ENCODE data around the gene PEX13. TPM values are rescaled to one million over a fixed set of nuclear protein-coding genes. Genes with fewer than 3 reads are reported as not detected.
"Not testable (repeated sequence)": the region's sequence is repeated elsewhere in the genome, so short reads cannot be mapped to it uniquely, and the experiment has no call there.

Gene PEX13
- total RNA-seq, 1 experiment from 2014 or later, result 40.0 TPM

DNA sequence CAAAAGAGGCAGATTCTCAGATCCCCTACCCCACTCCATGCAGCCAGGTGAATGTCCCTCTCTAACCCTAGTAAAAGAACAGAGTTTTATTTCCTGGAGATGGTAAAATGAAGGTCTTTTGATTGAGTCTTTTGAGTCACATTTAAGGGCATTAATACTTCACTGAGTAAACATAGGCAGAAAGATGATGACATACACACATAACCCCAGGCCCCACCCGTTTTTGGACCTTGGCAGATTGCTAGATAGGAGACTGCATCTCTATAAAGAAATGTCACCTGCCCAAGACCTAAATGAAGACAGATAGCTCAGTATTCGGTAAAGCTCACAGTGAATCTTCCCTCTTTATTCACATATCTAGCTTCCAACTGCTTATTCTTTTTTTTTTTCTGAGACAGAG, 28.3 kb upstream of the PEX13 start:
- Histone ChIP-seq H3K4me1 (no peaks in the 10 kb centered on the region), H3K36me3 (no peaks in the 10 kb centered on the region), H3K27ac (no peak overlapping the region), H3K9me3 (replicated peaks) (peaks cover 11% of the 10 kb centered on the region), H3K4me3 (no peak overlapping the region), H3K27me3 (no peaks in the 10 kb centered on the region)
- no peak for DNase-seq

DNA sequence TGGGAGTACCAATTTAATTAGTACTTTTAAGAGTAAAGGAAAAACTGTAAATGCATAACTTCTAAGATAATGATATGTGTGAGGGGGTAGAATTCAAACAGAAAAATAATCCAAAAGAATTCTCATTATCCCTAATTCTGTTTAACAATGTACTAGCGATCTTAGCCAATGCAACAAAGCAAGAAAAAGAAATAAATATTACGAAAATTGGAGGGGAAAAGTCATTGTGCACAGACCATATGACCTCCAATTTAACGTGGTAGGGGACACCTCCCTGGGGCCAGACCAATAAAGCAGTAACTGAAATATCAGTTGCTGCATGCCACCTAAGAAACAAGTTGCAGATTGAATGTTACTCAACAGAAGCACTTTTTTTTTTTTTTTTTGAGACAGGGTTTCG, 25.9 kb upstream of the PEX13 start:
- no peak for DNase-seq
- no peaks in the 10 kb centered on the region for H3K27me3 ChIP-seq

DNA sequence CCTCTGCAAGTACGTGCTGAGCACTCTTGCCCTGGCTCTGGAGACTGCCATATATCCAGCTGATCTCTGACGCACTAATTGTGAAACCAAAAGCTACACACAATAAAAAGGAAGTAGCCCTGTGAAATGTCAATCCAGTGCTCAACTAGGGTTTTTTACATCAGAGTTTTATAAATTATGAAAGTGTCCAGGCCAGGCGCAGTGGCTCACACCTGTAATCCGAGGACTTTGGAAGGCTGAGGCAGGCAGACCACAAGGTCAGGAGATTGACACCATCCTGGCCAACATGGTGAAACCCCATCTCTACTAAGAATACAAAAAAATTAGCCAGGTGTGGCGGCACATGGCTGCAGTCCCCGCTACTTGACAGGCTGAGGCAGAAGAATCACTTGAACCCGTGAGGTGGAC, 24.5 kb upstream of the PEX13 start:
- no peaks in the 10 kb centered on the region for H3K4me1 ChIP-seq
- no peak for DNase-seq
- no peaks in the 10 kb centered on the region for H3K27me3 ChIP-seq
- H3K27ac ChIP-seq, result no peak overlapping the region
- H3K36me3 ChIP-seq, result no peaks in the 10 kb centered on the region
- H3K9me3 ChIP-seq (replicated peaks), result peaks cover 11% of the 10 kb centered on the region
- H3K4me3 ChIP-seq, result no peak overlapping the region

More for the DNA sequence above, 25.9 kb upstream of the PEX13 start:
- Histone ChIP-seq H3K36me3 (no peaks in the 10 kb centered on the region), H3K4me3 (no peak overlapping the region), H3K9me3 (replicated peaks) (peaks cover 11% of the 10 kb centered on the region), H3K4me1 (no peaks in the 10 kb centered on the region), H3K27ac (no peak overlapping the region)

DNA sequence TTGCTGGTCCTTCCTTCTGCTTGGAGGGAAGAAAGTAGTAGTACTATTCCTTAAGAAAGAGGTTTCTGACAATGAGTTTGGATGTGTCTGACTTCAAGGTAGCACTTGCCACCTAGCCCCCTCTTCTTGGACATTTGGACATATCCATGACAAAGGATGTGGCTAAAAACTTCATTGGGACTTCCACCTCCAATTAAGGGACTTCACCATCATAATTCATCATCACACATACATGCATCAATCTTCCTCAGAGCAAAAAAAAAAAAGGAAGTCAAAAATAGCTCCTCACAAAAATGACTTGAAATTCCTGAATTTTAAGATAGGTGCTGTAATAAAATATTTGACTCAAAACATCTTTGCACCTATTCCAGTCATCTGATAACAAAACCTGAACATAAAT, 23.4 kb upstream of the PEX13 start:
- Histone ChIP-seq H3K27me3 (no peaks in the 10 kb centered on the region), H3K9me3 (replicated peaks) (peaks cover 11% of the 10 kb centered on the region), H3K4me1 (no peaks in the 10 kb centered on the region), H3K4me3 (no peak overlapping the region), H3K36me3 (no peaks in the 10 kb centered on the region), H3K27ac (no peak overlapping the region)
- DNase-seq, result no peak

- Histone ChIP-seq H3K9me3 (replicated peaks) (no peaks in the 10 kb centered on the region), H3K27ac (no peak overlapping the region), H3K36me3 (no peaks in the 10 kb centered on the region), H3K4me3 (no peak overlapping the region), H3K27me3 (no peaks in the 10 kb centered on the region), H3K4me1 (no peaks in the 10 kb centered on the region)
- DNase-seq, result peak in 1 of 2 experiments; percentile 72
Observed at GRCh38 chr2:60998628-60999545, 18.6 kb upstream of the PEX13 start.

GRCh38 chr2:61005736-61006135, 11.8 kb upstream of the PEX13 start:
- H3K9me3 ChIP-seq (replicated peaks), result no peaks in the 10 kb centered on the region
- H3K27me3 ChIP-seq, result no peaks in the 10 kb centered on the region
- H3K27ac ChIP-seq, result no peak overlapping the region
- no peak overlapping the region for H3K4me3 ChIP-seq
- H3K36me3 ChIP-seq, result no peaks in the 10 kb centered on the region
- DNase-seq, result no peak
- no peaks in the 10 kb centered on the region for H3K4me1 ChIP-seq

DNA sequence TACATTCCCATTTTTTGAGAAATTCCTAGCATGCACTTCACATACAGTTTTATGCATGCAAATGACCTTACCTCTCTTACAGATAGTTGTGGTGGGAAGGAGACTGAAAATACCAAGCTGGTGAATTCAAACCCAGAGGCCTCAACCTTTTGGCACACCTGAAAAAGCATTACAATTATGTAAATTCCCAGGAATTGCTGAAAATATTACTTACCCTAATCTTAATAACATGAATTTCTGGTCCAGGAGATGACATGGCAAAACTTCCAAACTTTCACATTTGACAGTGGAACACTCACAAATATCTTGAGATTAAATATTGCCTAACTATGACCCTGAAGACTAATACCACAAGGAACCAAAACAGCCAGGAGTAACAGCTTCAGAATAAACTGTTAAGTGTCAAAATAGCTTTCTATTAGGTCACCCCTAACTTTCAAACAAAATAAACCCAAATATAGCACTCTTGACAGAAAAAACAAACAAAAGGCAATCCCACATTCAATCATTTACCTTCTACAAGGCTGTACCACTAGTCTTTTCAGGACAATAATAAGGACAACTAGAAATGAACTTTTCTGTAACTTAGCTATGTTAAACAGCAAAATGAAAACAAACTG, 10.9 kb upstream of the PEX13 start:
- Histone ChIP-seq H3K9me3 (replicated peaks) (no peaks in the 10 kb centered on the region), H3K4me1 (no peaks in the 10 kb centered on the region), H3K27ac (no peak overlapping the region), H3K36me3 (no peaks in the 10 kb centered on the region), H3K4me3 (no peak overlapping the region), H3K27me3 (no peaks in the 10 kb centered on the region)
- DNase-seq, result no peak

- no peak overlapping the region for H3K27ac ChIP-seq
- DNase-seq, result no peak
- H3K9me3 ChIP-seq (replicated peaks), result no peaks in the 10 kb centered on the region
- H3K36me3 ChIP-seq, result no peaks in the 10 kb centered on the region
- H3K4me3 ChIP-seq, result no peak overlapping the region
- H3K4me1 ChIP-seq, result peaks cover 3% of the 10 kb centered on the region; the same call in 1 of the 2 replicates
- H3K27me3 ChIP-seq, result no peaks in the 10 kb centered on the region
Observed at GRCh38 chr2:61009355-61009754, 8.2 kb upstream of the PEX13 start.

GRCh38 chr2:61011678-61012077, 5.8 kb upstream of the PEX13 start:
- H3K9me3 ChIP-seq (replicated peaks), result no peaks in the 10 kb centered on the region
- peak overlapping the region; percentile 4; the same call in 1 of the 2 replicates for H3K27ac ChIP-seq
- DNase-seq, result no peak
- peaks cover 3% of the 10 kb centered on the region; the same call in 1 of the 2 replicates for H3K4me1 ChIP-seq
- H3K4me3 ChIP-seq, result no peak overlapping the region
- H3K27me3 ChIP-seq, result no peaks in the 10 kb centered on the region
- no peaks in the 10 kb centered on the region for H3K36me3 ChIP-seq

- not testable (repeated sequence) for H3K36me3 ChIP-seq; H3K4me3 ChIP-seq; H3K4me1 ChIP-seq; H3K27me3 ChIP-seq; H3K27ac ChIP-seq; H3K9me3 ChIP-seq (replicated peaks)
- DNase-seq, result peak; percentile 19 to 38
Observed at GRCh38 chr2:61012303-61012702, 5.2 kb upstream of the PEX13 start.

- Histone ChIP-seq H3K36me3 (no peaks in the 10 kb centered on the region), H3K4me3 (no peak overlapping the region), H3K9me3 (replicated peaks) (no peaks in the 10 kb centered on the region), H3K27ac (no peak overlapping the region), H3K27me3 (no peaks in the 10 kb centered on the region), H3K4me1 (peaks cover 3% of the 10 kb centered on the region; the same call in 1 of the 2 replicates)
- DNase-seq, result no peak
Observed at GRCh38 chr2:61013382-61013781, 4.1 kb upstream of the PEX13 start.

GRCh38 chr2:61014763-61015162, 2.8 kb upstream of the PEX13 start:
- Histone ChIP-seq H3K36me3 (no peaks in the 10 kb centered on the region), H3K9me3 (replicated peaks) (no peaks in the 10 kb centered on the region), H3K4me3 (no peak overlapping the region), H3K27ac (no peak overlapping the region), H3K4me1 (peaks cover 3% of the 10 kb centered on the region; the same call in 1 of the 2 replicates), H3K27me3 (no peaks in the 10 kb centered on the region)
- DNase-seq, result no peak

- peak overlapping the region; percentile 82 for H3K4me3 ChIP-seq
- no peaks in the 10 kb centered on the region for H3K27me3 ChIP-seq
- H3K4me1 ChIP-seq, result peaks cover 3% of the 10 kb centered on the region; the same call in 1 of the 2 replicates
- H3K36me3 ChIP-seq, result peaks cover 2% of the 10 kb centered on the region; the same call in 1 of the 2 replicates
- no peak for DNase-seq
- no peak overlapping the region for H3K27ac ChIP-seq
- no peaks in the 10 kb centered on the region for H3K9me3 ChIP-seq (replicated peaks)
Observed at GRCh38 chr2:61015976-61016375, 1.5 kb upstream of the PEX13 start.

DNA sequence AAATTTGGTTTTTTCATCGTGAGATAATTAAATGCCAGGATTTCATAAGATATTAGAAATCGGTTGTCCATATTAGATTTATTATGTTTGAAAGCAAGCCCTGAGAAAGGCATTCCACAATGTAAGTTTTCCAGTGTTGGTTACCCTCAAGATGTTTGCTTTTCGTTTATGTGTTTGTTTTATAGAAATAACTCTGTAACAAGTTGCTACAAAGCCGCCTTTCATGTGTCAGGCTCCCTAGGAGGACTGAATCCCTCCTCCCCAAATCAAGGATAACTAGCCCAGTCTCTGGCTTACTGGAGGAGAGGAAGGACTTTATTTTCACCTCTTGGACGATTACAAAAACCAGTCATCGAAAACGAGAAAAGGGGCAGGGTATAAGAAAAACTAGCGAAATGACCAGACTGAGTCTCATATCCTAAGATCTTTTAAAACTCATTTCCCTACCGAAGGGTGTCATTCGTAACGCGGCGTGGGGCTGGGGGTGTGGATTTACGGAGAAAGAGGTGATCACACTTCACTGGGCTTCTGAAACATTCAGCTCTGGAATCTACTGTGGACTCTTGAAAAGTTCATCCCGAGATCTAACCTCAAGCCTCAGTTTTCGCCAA, 1.0 kb upstream of the PEX13 start:
- Histone ChIP-seq H3K4me1 (peaks cover 3% of the 10 kb centered on the region; the same call in 1 of the 2 replicates), H3K27ac (no peak overlapping the region; the same call in 1 of the 2 replicates), H3K4me3 (peak overlapping the region; percentile 82), H3K9me3 (replicated peaks) (no peaks in the 10 kb centered on the region), H3K27me3 (no peaks in the 10 kb centered on the region), H3K36me3 (peaks cover 4% of the 10 kb centered on the region; the same call in 1 of the 2 replicates)
- no peak for DNase-seq

DNA sequence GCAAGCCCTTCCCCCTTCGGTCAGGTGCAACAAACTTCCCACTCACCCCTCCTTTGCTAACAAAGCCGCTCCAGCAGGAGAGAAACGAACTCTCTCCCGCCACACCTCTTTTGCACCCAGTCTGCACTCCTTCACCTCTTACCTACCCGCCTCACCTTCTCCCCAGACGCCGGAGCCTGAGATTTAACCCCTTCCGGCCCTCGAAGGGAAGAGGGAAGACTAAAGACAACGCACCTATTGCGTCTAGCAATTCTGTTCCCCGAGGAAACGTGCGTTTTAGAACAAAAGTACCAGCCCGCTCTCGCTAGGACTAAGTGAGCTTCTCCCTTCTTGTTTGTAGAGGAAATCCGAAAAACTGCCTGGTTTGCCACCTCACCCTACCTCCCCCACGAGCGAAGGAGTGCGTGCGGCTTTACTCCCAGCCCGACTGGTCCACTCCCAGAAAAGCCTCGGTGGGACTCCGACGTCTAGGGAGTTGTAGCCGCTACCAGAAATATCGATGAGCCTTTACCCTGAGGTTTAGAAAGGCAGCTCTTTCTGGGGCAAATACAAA, 441 bp upstream of the PEX13 start:
- H3K4me1 ChIP-seq, result no peaks in the 10 kb centered on the region
- no peaks in the 10 kb centered on the region for H3K9me3 ChIP-seq (replicated peaks)
- peak; percentile 78 to 88 for DNase-seq
- H3K36me3 ChIP-seq, result peaks cover 4% of the 10 kb centered on the region
- no peaks in the 10 kb centered on the region for H3K27me3 ChIP-seq
- peak overlapping the region; percentile 75 for H3K27ac ChIP-seq
- H3K4me3 ChIP-seq, result peak overlapping the region; percentile 82
